H4 (cell line): ENCODE data around the gene TEX53. TPM values are rescaled to one million over a fixed set of nuclear protein-coding genes. Genes with fewer than 3 reads are reported as not detected.
A peak's percentile ranks its signal among the peaks of the same experiment; 100 is the strongest.

ENCODE experiments used
- DNase-seq: peaks from one replicate; pipeline ENCODE4 v3.0.0-alpha.2; 2015; ENCODE audit warnings: low spot score
- total RNA-seq: library from RNA; depleted of rRNA; stranded (reverse); fragments of >200 nt; shearing (Covaris generic); gene quantifications from 2 replicates; pipeline ENCODE4 v1.2.3, GENCODE V29; 2014

TEX53 gene
- total RNA-seq, 1 experiment from 2014 or later: not detected

GRCh38 chr9:114641967-114642366 lies 15.6 kb downstream of the TEX53 start:
- no peak for DNase-seq

GRCh38 chr9:114638404-114638803 lies 19.2 kb downstream of the TEX53 start:
- no peak for DNase-seq

GRCh38 chr9:114634387-114634786 lies 23.2 kb downstream of the TEX53 start:
- DNase-seq: no peak

- no peak for DNase-seq
These were observed 24.0 kb downstream of the TEX53 start for GRCh38 chr9:114633438-114634089.

DNA sequence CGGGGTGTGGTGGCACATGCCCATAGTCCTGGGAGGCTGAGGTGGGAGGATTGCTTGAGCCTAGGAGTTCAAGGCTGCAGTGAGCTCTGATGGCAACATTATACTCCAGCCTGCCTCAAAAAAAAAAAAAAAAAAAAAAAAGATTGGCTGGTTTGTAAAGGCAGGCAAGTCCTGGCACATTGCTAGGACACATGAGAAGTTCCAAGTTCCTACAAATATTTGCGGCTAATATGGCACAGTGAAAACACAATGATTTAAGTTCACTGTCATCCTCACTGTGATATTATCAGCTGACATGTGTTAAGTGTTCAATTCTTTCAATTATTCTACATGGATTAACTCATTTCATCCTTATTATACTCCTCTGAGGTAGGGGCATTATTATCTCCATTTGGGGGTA lies 26.4 kb downstream of the TEX53 start:
- DNase-seq: no peak

DNA sequence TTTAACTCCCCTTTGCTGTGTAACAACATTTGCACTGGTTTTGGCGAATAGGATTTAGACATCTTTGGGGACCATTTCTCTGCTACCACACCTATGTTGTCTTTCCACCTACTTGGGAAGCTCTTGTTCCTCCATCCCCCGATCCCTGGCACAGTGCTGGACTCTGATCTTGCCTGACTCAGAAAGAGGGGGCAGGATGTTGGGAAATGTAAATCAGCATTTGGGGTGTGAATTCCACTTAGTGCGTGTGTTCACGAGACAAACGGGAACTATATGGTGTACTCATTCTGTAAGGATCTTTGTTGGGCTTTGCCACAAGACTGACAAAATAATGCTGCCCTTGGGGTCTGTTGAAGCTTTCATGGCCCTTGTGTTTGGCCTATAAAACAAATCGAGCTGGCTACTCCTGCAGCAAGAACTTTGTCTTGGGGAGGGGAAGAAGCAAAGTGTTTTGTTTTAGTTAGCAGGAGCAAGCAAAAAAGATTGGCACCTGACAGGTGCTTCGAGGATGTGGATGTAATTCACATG lies 28.0 kb downstream of the TEX53 start:
- DNase-seq: no peak

DNA sequence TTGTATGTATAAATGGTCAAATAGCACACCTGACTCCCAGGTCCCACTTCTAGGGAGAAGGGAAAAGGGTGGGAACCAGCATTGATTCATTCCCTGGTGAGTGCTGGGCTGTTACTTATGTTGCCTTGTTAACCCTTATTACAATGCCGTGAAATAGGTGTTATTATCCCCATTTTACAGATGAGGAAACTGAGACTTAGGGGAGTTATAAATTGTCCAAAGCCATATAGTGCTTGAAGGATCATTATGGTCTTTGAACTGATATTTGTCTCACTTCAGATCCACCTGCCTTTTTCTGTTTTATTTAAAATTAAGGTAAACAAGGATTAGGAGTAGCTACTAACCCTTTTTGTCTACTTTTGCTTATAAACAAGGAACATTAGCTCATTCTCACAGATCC lies 30.1 kb downstream of the TEX53 start:
- DNase-seq: no peak

DNA sequence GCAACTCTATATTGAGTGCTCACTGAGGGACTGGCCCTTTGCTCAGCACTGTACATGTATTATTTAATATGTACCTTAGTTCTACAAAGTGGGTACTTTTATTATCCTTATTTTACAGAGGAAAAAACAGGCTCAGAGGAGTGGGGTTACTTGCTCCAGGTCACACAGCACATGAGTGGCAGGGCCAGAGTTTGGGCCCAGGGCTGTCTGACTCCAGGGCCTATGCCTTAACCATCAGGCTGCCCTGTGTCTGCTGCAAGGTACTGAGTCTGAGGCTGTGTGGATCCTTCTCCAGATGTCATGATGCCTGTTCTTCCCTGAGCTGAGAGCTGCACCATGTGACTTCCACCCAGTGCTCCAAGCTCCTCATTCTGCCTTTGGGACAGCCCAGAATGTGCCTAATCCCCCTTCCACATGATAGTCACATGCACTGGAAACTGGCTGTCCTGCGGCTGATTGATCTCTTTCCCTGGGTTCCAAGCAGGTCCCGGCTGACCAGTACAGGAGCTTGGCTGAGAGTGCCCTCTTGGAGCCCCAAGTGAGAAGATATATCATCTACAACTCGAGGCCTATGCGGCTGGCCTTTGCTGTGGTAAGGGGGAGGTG lies 31.1 kb downstream of the TEX53 start:
- no peak for DNase-seq

DNA sequence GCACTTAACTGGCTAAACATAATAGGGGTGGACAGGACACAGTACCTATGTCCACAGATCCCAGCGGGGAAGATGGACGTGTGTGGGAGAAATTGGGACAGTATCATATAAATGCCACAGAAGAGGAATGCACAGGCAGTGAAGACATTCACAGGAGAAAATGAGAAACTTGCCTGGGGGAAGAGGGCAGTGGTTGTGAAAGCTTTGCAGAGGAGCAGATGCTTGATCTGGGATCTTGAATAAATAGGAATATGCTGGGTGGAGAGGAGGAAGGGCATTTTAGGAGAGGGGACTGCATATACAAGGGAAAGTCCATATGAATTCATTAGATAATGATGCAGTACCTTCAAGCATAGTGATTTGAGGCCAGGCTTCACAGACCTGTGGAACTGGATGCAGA lies 32.9 kb downstream of the TEX53 start:
- DNase-seq: no peak

- DNase-seq: peak; percentile 14
These were observed 35.5 kb downstream of the TEX53 start for GRCh38 chr9:114621975-114622609.

GRCh38 chr9:114621561-114621960 lies 36.0 kb downstream of the TEX53 start:
- no peak for DNase-seq

GRCh38 chr9:114619191-114619761 lies 38.3 kb downstream of the TEX53 start:
- no peak for DNase-seq

- no peak for DNase-seq
These were observed 40.7 kb downstream of the TEX53 start for GRCh38 chr9:114616684-114617520.

GRCh38 chr9:114614373-114614772 lies 43.2 kb downstream of the TEX53 start:
- no peak for DNase-seq

GRCh38 chr9:114613919-114614318 lies 43.7 kb downstream of the TEX53 start:
- no peak for DNase-seq

- DNase-seq: no peak
These were observed 44.5 kb downstream of the TEX53 start for GRCh38 chr9:114613087-114613486.

GRCh38 chr9:114612272-114612923 lies 45.2 kb downstream of the TEX53 start:
- no peak for DNase-seq

GRCh38 chr9:114611516-114612271 lies 45.9 kb downstream of the TEX53 start:
- no peak for DNase-seq

GRCh38 chr9:114608525-114608796 lies 49.1 kb downstream of the TEX53 start:
- no peak for DNase-seq

- no peak for DNase-seq
These were observed 49.7 kb downstream of the TEX53 start for GRCh38 chr9:114607671-114608524.
